ENCODE results near the gene PKP4.

DNA sequence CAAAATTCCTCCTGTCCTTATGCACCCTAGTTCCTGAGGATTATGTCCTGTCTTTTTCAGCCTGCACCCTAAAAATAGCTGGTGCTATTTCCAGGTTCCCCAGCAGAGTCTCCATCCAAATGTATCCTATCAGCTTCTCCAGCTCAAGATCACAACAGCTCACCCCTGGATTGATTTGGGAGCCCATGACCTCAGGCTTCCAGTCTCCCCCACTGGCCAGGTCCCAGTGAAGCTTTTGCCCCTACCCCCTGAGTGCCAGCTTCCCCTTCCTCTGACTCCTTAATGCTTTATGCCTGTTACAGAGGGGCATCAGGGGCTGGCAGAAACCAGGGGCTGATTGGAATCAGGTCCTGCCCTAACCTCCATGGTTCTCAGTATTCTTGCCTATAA, 261.4 kb downstream of the PKP4 start:
- TF ChIP-seq, protein P1, sequence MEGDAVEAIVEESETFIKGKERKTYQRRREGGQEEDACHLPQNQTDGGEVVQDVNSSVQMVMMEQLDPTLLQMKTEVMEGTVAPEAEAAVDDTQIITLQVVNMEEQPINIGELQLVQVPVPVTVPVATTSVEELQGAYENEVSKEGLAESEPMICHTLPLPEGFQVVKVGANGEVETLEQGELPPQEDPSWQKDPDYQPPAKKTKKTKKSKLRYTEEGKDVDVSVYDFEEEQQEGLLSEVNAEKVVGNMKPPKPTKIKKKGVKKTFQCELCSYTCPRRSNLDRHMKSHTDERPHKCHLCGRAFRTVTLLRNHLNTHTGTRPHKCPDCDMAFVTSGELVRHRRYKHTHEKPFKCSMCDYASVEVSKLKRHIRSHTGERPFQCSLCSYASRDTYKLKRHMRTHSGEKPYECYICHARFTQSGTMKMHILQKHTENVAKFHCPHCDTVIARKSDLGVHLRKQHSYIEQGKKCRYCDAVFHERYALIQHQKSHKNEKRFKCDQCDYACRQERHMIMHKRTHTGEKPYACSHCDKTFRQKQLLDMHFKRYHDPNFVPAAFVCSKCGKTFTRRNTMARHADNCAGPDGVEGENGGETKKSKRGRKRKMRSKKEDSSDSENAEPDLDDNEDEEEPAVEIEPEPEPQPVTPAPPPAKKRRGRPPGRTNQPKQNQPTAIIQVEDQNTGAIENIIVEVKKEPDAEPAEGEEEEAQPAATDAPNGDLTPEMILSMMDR (IDR thresholded peaks at IDR 0.05; ENCODE audit: poor library complexity, severe bottlenecking) = no peak
- no peak for TF ChIP-seq EP300 (conservative IDR thresholded peaks at IDR 0.05; ENCODE audit: poor library complexity, severe bottlenecking)
- TF ChIP-seq MXI1 (conservative IDR thresholded peaks at IDR 0.05; ENCODE audit: poor library complexity, severe bottlenecking) = no peak
